ENCODE results near the gene ZNF423. TPM values are rescaled to one million over a fixed set of nuclear protein-coding genes. Genes with fewer than 3 reads are reported as not detected.

Gene ZNF423
- total RNA-seq, 1 donor from 2014 or later: 0.35 TPM

- DNase-seq (ENCODE audit: low read depth): no peak
Observed at GRCh38 chr16:49849037-49849753, 6.7 kb downstream of the ZNF423 start.

DNA sequence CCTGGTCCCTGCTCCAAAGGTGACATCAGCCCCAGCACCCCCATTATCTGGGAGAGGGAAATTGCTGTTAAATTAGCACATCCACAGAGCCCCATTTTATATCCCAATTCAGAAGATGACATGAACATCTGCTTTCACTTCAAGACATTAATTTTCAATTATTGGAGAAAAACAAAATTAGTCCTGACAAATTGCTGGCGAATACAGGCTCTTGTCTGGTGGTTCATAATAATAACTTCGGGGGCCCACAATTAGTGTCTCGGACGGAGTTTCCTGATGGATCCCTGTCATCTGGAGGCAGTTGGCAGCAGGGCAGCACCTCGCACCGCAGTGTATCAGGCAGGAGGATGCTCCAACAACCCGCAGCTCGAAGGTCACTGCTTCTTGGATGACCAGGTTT lies 7.4 kb downstream of the ZNF423 start:
- DNase-seq (ENCODE audit: low read depth): no peak

DNA sequence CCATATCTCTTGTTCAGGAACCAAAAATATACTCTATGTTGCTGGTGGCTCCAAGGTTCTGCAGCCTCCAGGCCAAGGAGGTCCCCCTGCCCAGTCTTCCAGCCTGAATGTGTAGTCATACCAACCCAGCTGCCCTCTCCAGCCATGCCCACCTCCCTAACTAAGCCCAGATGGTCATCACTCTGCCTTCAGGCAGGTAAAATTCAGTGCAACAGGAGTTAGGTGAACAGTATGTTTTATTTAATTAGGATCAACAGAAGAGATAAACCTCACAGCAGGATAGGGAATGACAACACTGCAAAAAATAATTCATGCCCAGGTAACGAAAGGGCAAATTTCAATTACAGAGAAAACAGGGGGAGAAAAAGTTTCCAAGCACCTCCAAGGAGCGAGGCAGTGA lies 9.1 kb downstream of the ZNF423 start:
- no peak for DNase-seq (ENCODE audit: low read depth)

- no peak for DNase-seq (ENCODE audit: low read depth)
Observed at GRCh38 chr16:49844359-49844758, 11.6 kb downstream of the ZNF423 start.

GRCh38 chr16:49843758-49844157 lies 12.2 kb downstream of the ZNF423 start:
- no peak for DNase-seq (ENCODE audit: low read depth)

DNA sequence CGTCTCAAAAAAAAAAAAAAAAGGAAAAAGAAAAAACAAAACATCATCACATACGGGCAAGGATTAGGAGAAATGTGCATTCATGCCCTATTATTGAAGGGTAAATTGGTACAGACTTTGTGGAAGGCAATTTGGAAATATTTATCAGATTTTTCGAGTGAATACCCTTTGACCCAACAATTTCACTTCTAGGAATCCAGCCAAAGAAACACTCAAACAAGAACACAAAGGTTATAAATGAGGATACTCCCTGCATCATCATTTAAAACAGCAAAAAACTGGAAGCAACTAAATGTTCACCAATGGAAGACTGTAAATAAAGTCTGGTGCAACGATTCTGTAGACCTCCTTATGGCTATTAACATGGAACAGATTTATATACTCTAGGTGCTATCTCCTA lies 12.9 kb downstream of the ZNF423 start:
- DNase-seq (ENCODE audit: low read depth): no peak

GRCh38 chr16:49839017-49839825 lies 16.7 kb downstream of the ZNF423 start:
- DNase-seq (ENCODE audit: low read depth): no peak

- DNase-seq (ENCODE audit: low read depth): no peak
Observed at GRCh38 chr16:49838441-49839016, 17.4 kb downstream of the ZNF423 start.

DNA sequence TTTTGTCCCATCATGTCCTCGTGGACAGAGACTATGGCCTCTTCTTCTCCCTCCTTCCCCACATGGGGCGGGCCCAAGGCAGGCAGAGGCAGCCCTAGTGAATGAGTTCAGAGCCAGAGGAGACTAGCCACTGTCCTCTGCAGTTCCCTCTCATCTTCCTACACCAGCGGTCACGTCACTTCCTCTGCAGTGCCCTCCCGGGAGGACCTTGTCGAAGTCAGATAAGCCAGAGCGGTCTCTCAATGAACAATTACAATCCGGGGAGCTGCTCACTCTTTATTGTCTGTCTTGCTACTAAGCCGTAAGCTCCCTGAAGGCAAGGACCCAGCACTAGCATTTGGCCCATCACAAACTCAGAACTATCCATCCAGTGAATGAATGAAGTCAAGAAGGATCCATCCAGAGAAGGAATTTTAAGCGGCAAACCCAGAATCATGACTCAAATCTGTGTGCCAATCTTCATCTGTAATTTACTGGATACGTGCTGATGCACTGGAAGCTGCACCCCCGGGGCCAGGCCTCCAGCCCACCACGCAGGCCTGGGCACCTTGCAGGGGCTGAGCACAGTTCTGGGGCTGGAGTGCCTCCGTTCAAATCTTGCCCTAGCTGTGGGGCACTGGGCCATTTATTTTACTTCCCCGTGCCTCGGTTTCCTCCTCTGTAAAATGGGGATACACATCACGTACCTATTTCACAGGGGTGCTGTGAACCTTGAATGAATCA lies 18.1 kb downstream of the ZNF423 start:
- DNase-seq (ENCODE audit: low read depth): no peak

DNA sequence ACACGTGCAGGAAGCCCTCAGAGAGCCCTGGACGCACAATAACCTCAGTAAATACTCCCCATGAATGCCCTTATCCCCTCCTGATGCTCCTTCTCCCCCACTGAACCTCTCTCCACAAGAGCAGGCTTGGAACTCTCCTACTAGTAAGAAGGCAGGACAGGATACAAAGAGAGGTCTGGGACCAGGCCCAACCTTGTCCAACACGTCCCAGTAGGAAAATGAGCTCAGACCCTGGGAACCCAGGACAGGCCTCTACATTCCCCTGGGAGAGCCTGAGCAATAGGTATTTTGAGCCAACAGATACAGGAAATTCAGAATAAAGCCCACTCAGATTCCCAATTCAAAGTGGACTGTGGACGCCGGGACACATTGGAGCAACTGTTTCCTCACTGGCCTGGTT lies 19.2 kb downstream of the ZNF423 start:
- no peak for DNase-seq (ENCODE audit: low read depth)

GRCh38 chr16:49836218-49836617 lies 19.7 kb downstream of the ZNF423 start:
- DNase-seq (ENCODE audit: low read depth): no peak

GRCh38 chr16:49835161-49835777 lies 20.6 kb downstream of the ZNF423 start:
- DNase-seq (ENCODE audit: low read depth): no peak

- DNase-seq (ENCODE audit: low read depth): no peak
Observed at GRCh38 chr16:49834531-49835151, 21.3 kb downstream of the ZNF423 start.

DNA sequence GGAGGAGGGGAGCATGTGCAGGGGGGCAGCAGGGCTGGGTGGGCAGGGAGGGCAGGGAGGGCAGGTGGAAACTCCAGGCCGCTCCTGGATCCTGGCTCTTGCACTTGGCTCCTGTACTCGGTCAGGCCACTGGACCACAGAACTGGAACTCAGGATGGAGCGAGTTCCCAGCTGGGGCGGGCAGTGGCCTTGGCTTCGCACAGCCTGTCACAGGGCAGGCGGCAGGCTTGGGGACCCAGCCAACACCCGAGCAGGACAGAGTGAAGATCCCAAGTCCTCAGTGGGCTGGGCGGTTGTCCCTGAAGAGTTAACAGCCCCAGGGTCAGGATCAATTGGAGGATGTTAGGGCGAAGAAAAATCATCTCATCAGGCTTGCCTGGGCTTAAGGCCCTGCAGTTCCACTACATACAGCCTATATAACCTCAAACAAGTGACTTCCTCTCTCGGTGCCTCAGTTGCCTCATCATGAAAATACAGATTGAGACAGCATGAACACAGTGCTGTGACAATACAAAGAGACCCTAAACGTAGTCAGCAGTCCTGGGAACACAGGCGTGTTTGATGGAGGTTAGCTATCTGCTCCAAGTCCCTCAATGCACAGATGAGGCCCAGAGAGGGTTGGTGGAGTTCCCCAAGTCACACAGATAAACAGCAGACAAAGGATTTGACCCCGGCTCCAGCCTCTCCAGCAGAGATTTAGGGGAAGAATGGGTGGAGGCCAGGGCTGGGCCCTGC lies 21.9 kb downstream of the ZNF423 start:
- no peak for DNase-seq (ENCODE audit: low read depth)

DNA sequence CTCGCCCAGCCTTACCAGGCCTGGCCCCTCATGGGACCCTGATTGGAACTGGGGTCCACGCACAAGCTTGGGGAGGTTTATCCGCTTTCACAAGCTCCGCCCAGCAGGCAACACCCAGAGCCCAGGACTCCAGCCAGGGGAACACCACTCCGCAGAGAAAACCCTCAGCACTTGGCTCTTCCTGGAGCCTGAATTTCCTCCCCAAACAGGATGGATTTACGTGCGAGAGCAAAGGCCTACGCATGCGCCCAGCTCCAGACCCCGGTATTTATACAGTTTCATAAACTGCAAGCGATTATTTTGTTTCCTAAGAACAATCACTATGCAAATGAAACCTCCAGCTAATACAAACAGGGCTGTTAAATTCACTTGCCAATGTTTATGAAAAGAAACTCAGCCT lies 22.8 kb downstream of the ZNF423 start:
- no peak for DNase-seq (ENCODE audit: low read depth)

- no peak for DNase-seq (ENCODE audit: low read depth)
Observed at GRCh38 chr16:49832177-49832576, 23.7 kb downstream of the ZNF423 start.

DNA sequence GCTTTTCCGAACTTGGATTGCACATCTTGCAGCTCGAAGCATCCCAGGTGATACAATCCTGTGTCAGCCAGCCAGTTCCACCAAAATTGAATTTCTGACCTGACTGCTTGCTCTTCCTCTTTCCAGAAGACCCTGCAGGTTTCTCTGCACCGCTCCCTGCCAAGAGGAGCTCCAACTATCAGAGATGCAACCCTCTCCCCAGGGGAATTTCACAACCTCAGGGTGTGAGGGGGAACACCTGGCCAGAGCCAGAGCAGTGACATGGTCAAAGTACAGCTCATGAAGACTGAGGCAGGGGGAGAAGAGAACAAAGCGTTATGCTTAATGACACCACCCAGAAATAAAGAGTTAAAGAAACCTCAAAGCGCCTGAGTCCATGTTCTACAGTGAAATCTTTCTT lies 25.0 kb downstream of the ZNF423 start:
- no peak for DNase-seq (ENCODE audit: low read depth)

DNA sequence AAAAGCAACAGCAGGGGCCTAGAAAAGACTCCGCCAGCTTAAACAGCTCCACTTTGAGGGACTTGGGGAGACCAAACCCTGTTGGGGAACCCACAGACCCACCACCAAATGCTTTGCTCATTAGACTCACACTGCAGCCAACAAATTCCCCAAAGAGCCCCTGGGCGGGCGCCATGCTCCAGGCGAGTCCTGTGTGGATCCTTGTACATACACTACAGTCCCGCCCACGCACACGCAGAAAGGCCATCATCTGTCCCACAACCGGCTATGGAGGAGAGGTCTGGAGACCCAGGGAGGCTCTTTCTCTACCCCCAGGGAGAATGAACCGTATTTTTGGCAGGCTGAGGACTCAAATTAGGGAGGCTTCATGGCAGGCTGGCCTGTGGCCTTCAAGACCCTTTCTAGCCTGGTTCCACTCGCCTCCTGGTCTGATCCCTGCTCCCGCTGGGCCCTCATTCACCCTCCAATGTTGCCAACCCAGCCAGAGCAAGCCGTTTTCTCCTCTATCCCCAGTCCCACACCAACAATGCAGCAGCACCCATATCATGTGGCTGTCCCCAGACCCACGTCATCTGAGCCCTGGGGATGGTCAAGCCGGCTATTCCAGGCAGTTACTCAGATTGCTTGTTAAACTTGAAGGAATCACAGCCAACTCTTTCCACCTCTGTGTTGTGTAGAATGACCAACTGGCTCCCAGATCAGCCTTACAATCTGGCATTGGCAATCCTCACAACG lies 27.2 kb downstream of the ZNF423 start:
- DNase-seq (ENCODE audit: low read depth): no peak

DNA sequence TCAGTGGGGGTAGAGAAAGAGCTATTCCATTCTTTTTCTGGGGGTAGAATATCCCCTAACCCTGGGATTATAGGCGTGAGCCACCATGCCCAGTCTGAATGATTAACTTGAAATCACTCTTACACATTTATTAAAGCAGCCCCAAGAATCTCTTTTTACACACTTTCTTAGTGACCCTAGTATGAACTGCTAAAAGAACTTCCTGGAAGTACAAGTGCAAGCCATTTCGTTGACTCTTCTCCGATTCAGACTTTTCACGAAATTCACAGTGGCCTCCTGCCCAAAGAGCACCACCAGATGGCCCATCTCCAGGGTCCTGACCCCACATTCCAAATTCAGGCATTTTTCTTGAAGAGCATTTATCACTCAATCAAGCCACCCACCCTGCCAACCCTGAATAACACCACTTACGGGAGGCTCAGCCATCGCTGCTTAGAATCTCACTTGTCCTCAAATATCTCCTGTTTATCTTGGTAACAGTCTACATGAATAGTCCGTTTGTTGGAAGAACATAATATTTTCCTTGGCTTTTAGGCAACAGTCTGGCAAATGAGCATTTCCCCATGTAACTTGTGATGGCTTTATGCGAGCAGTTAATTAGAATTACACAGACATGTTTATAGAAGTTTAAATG lies 28.0 kb downstream of the ZNF423 start:
- DNase-seq (ENCODE audit: low read depth): no peak

DNA sequence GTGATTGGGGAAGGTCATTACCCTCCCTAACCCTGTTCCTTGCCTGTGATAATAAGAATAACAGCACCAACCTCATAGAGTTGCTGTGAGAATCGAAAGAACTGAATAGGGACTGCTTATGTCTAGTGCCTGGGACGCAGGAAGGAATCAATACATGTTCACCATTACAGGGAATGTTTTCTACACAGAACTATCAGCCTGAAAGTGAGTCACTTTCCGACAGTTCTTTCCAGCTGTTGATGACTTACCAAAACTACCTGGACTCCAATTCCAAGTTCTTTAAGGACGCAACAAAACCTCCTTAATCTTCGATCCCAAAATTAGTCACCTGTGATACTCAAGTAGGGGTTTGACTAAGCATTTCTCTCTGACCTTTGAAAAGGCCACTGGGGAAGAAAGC lies 29.4 kb downstream of the ZNF423 start:
- no peak for DNase-seq (ENCODE audit: low read depth)

Measured in renal cortical epithelial cell (primary cell).